Mesodermal cell (in vitro differentiated cells): ENCODE measurements around the gene TOP1. TPM values are rescaled to one million over a fixed set of nuclear protein-coding genes. Genes with fewer than 3 reads are reported as not detected.

Experiments
- H3K27ac ChIP-seq: 2 replicates; pipeline ENCODE4 v1.7.0; 2013; ENCODE audit warnings: mild to moderate bottlenecking, low read depth, low read length, moderate library complexity; ENCODE audit not compliant: severe bottlenecking
- H3K36me3 ChIP-seq: 2 replicates; pipeline ENCODE4 v1.7.1; 2013; ENCODE audit warnings: mild to moderate bottlenecking, low read length, moderate library complexity; ENCODE audit not compliant: control insufficient read depth, insufficient read depth
- H3K4me1 ChIP-seq: one replicate; pipeline ENCODE4 v1.7.1; 2013; ENCODE audit warnings: mild to moderate bottlenecking, low read length; ENCODE audit not compliant: insufficient read depth, control insufficient read depth, poor library complexity, severe bottlenecking
- H3K4me3 ChIP-seq: 2 replicates; pipeline ENCODE4 v1.7.0; 2013; ENCODE audit warnings: low read length, control low read depth, mild to moderate bottlenecking; ENCODE audit not compliant: insufficient read depth, poor library complexity, severe bottlenecking; ENCODE audit errors: extremely low read depth
- H3K9me3 ChIP-seq: 2 replicates; pipeline ENCODE4 v1.7.1; 2013; ENCODE audit warnings: mild to moderate bottlenecking, low read length, moderate library complexity; ENCODE audit not compliant: control insufficient read depth
- WGBS, 2 experiments: methylation state at CpG; one replicate each; pipeline ENCODE4 v1.1.5; 2013; ENCODE audit warnings: missing lambda C conversion rate in 2 of 2; ENCODE audit not compliant: insufficient coverage in 2 of 2; 5-methylcytosine and 5-hydroxymethylcytosine counted together
- polyA plus RNA-seq, 2 experiments: library from polyadenylated mRNA; stranded (reverse); fragments of 50-300 nt; gene quantifications; one replicate each; pipeline ENCODE4 v1.2.3, GENCODE V29; 2013

The TOP1 gene
- 69.0 TPM for polyA plus RNA-seq (2013, experiment 1 of 2)
- polyA plus RNA-seq (2013, experiment 2 of 2): 80.9 TPM

DNA sequence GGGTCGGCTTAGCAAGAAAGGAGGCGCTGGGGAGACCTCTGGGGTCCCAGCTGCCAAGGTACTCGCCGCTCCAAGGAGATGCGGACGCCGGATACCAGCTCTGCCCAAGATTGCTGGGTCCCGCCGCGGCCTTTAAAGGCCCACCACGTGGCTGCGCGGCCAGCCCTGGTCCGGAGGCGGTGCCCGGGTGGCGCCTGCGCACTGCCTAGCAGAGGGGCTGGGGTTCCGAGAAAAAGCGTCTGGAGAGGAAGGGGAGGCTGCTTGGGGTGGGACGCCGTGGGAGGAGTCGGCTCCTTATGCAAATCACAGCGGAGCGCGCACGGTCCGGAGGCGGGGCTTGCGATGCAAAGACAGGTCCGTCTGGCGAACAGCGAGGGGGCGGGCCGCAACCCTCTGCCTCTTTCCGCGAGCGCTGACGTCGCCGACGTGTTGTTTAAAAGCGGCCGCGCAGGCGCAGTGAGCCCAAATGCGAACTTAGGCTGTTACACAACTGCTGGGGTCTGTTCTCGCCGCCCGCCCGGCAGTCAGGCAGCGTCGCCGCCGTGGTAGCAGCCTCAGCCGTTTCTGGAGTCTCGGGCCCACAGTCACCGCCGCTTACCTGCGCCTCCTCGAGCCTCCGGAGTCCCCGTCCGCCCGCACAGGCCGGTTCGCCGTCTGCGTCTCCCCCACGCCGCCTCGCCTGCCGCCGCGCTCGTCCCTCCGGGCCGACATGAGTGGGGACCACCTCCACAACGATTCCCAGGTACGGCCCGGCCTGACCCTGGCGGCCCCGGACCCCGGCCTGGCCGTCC is at the start of gene TOP1:
Gene TOP1, plus strand, starts transcription at position 464 of the 791 bp plus-strand sequence. Its CDS starts 246 bp downstream, at position 710.
- H3K9me3 ChIP-seq: no peaks in the 10 kb centered on the region
- peak within 1 kb of the TSS; percentile 92 for H3K27ac ChIP-seq
- peak within 1 kb of the TSS; percentile 92 for H3K4me3 ChIP-seq
- peaks cover 21% of the 10 kb centered on the region for H3K4me1 ChIP-seq
- WGBS, 2 experiments: 0 to 1% methylated on average over 71 to 78 of the region's 85 CpGs
- H3K36me3 ChIP-seq: peaks cover 32% of the 10 kb centered on the region

DNA sequence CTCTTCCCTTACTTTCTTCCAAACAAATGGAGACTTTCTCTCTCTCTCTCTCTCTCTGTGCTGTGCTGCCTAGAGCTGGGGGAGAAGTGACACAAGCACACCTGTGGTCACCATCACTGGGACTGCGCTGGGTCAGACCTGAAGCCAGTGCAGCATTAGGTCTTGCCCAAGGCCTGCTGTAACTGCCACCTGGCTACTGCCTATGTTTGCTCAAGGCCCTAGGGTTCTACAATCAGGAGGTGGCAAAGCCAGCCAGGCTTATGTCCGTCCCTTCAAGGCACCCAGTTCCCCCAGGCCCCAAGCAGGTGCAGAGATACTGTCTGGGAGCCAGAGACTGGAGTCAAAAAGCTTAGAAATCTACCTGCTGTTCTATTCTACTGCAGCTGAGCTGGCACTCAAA is 49.4 kb upstream of the TOP1 start:
- WGBS, 2 experiments: 67 to 73% methylated on average over 2 of the region's 2 CpGs
- no peak overlapping the region for H3K27ac ChIP-seq
- no peaks in the 10 kb centered on the region for H3K36me3 ChIP-seq
- H3K4me1 ChIP-seq: no peaks in the 10 kb centered on the region
- H3K4me3 ChIP-seq: no peak overlapping the region
- H3K9me3 ChIP-seq: peaks cover 3% of the 10 kb centered on the region

DNA sequence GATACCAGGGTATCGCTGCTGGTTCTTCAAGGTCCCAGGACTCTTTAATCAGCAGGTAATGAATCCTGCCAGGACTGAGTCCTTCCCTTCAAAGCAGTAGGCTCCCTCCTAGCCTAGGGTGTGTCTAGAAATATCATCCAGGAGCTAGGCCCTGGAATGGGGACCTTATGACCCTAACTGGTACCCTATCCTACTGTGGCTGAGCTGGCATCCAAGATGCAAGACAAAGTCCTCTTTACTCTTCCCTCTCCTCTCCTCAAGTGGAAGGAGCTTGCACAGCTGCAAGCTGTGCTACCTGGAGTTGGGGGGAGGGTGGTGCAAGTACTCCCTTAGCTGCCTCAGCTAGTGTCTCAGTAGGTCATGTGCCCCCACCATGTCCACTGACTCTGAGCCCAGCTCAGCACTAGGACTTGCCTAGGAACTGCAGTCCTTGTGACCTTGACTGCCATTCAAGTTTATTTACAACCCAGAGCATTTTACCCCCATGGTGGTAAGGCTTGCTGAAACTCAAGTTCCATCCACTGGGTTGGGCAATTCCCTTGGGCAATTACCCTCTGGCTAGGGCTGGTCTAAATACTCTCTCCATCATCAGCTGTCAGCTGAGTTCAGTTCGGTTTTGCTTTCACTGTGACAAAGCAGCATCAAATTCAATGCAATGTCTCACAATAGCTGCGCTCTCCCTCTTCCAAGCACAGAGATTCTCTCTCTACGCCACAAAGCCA is 48.4 kb upstream of the TOP1 start:
- H3K36me3 ChIP-seq: no peaks in the 10 kb centered on the region
- H3K4me1 ChIP-seq: no peaks in the 10 kb centered on the region
- no peak overlapping the region for H3K4me3 ChIP-seq
- H3K27ac ChIP-seq: no peak overlapping the region
- 91 to 100% methylated on average over 3 to 4 of the region's 4 CpGs for whole genome bisulfite sequencing, 2 experiments
- peaks cover 3% of the 10 kb centered on the region for H3K9me3 ChIP-seq

- Histone ChIP-seq H3K36me3 (no peaks in the 10 kb centered on the region), H3K9me3 (peaks cover 3% of the 10 kb centered on the region), H3K4me3 (no peak overlapping the region), H3K27ac (no peak overlapping the region), H3K4me1 (no peaks in the 10 kb centered on the region)
- 88 to 98% methylated on average over 3 to 6 of the region's 6 CpGs for WGBS, 2 experiments
Observed at GRCh38 chr20:40980828-40981310, 47.8 kb upstream of the TOP1 start.

DNA sequence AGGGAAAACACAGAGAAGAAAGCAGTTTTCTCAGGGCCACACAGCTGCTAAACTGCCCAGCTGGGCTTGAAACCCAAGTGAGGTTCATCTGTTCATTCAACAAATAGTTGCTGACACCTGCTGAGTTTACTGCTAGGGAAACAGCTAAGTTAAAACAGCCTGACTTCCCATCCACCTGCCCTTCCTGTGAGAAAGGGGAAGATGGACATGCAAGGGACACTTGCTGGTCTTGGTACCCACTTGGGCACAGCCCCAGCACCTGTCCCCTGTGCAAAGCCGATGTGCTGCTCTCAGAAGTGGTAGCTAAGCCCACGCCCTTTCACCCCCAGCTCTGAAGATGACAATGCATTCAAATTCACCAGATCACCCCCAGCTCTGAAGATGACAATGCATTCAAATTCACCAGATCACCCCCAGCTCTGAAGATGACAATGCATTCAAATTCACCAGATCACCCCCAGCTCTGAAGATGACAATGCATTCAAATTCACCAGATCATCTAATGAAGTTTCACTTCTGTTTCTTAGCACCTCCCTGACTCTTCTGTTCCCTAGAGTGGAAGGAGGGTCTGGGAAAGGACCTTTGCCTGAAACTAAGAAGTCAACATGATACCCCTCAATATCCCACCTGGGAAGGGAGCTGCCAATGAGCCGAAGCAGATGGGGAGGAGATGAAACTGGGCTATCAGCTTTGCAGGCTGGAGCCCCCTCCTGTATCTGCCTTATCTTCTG is 46.0 kb upstream of the TOP1 start:
- Histone ChIP-seq H3K27ac (no peak overlapping the region), H3K4me3 (no peak overlapping the region), H3K4me1 (no peaks in the 10 kb centered on the region), H3K9me3 (peaks cover 3% of the 10 kb centered on the region), H3K36me3 (no peaks in the 10 kb centered on the region)
- 75% methylated on average over 2 of the region's 3 CpGs; no CpG with 5 or more reads in 1 of the 2 experiments for WGBS, 2 experiments

DNA sequence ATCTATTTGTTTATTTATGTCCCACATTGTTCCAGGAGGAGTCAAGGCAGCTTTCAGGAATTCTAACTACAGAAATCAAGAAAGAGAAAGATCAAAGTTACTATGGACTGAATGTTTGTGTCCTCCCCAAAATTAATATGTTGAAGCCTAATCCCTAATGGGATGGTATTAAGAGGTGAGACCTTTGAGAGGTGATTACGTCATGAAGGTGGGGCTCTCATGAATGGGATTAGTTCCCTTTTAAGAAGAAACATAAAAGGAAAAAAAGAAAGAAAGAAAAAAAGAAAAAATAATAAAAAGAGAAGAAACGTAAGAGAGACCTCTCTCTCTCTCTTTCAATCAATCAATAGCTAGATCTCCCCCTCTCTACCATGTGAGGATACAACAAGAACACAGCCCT is 44.7 kb upstream of the TOP1 start:
- H3K4me3 ChIP-seq: no peak overlapping the region
- no CpG with 5 or more reads among the region's 2 CpGs for WGBS, 2 experiments
- H3K9me3 ChIP-seq: no peaks in the 10 kb centered on the region
- no peak overlapping the region for H3K27ac ChIP-seq
- H3K36me3 ChIP-seq: no peaks in the 10 kb centered on the region
- no peaks in the 10 kb centered on the region for H3K4me1 ChIP-seq

DNA sequence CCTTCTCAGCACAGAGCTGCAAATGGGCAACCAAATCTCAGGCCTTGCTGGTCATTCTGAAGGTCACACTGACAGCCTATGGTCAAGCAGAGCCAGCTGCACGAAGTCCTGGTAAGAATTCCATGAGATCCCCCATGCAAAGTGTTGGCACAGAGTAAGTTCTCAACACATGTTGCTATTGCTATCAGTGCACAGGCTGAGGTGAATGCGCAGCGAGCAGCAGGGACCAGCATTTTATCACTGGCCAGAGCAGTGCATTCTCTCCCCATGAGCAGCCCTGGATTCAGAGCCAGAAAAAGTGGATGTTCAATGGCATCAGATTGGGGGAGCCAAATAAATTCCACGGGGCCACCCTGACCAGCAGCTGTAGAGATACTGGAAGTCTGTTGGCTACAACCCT is 44.1 kb upstream of the TOP1 start:
- no peaks in the 10 kb centered on the region for H3K36me3 ChIP-seq
- no peaks in the 10 kb centered on the region for H3K4me1 ChIP-seq
- H3K9me3 ChIP-seq: no peaks in the 10 kb centered on the region
- no peak overlapping the region for H3K27ac ChIP-seq
- WGBS, 2 experiments: 97 to 98% methylated on average over 4 of the region's 4 CpGs
- no peak overlapping the region for H3K4me3 ChIP-seq

GRCh38 chr20:40986774-40987173 is 41.8 kb upstream of the TOP1 start:
- no peaks in the 10 kb centered on the region for H3K36me3 ChIP-seq
- 95 to 100% methylated on average over 1 to 2 of the region's 2 CpGs for WGBS, 2 experiments
- no peak overlapping the region for H3K4me3 ChIP-seq
- no peaks in the 10 kb centered on the region for H3K9me3 ChIP-seq
- H3K27ac ChIP-seq: no peak overlapping the region
- H3K4me1 ChIP-seq: peaks cover 11% of the 10 kb centered on the region

DNA sequence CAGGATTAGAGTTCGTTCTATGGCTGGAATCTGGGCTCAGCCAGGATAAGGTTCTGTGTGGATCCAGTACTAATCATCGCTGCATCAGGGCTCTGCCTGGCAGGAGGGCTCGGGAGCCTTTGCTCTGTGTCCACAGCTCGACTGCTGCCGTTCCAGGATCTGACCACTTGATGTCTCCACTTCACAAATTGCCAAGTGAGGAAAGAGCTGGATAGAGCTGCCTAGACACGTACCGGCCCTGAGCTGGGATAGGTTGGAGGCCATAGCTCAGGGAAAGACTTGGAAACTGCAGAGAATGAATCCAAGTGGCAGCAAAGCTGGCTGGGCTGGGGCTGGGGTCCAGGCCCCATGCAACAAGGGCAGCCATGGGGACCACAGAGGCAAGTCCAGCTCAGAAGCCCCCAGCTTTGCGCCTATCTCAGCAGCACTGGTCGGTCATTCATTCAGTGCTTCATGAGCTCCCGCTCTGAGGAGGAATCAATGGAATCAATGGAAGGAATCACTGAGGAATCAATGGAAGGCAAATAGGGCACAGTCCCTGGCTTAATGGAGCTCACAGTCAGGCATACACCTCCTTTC is 38.0 kb upstream of the TOP1 start:
- no peak overlapping the region for H3K4me3 ChIP-seq
- no peaks in the 10 kb centered on the region for H3K9me3 ChIP-seq
- H3K4me1 ChIP-seq: peaks cover 11% of the 10 kb centered on the region
- H3K27ac ChIP-seq: no peak overlapping the region
- 26 to 33% methylated on average over 9 to 10 of the region's 10 CpGs for WGBS, 2 experiments
- H3K36me3 ChIP-seq: no peaks in the 10 kb centered on the region

GRCh38 chr20:40991181-40991889 is 37.3 kb upstream of the TOP1 start:
- WGBS, 2 experiments: 92 to 93% methylated on average over 2 of the region's 2 CpGs
- Histone ChIP-seq H3K36me3 (no peaks in the 10 kb centered on the region), H3K9me3 (no peaks in the 10 kb centered on the region), H3K27ac (no peak overlapping the region), H3K4me3 (no peak overlapping the region), H3K4me1 (peaks cover 11% of the 10 kb centered on the region)
